TTC549 (cell line): ENCODE measurements around the gene TEX19.
"Not testable (repeated sequence)": the region's sequence is repeated elsewhere in the genome, so short reads cannot be mapped to it uniquely, and the experiment has no call there.

ENCODE experiments used
- FAIRE-seq: peaks from 2 replicates; lab custom pipeline; 2012; peaks lifted over from hg19 to GRCh38; lab: Jason Lieb, UNC

The TEX19 gene

DNA sequence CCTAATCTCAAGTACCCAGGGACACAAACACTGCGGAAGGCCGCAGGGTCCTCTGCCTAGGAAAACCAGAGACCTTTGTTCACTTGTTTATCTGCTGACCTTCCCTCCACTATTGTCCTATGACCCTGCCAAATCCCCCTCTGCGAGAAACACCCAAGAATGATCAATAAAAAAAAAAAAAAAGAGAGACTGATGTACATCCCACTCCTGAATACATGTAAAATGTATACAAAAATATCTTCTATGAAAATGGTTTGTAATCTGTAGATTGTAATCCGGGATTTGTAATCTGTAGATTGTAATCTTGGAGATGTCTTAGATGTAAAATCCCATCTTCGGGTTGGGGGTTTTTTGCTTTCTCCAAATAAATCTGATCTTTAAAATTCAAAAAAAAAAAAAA, 18.2 kb downstream of the TEX19 start:
- not testable (repeated sequence) for FAIRE-seq

DNA sequence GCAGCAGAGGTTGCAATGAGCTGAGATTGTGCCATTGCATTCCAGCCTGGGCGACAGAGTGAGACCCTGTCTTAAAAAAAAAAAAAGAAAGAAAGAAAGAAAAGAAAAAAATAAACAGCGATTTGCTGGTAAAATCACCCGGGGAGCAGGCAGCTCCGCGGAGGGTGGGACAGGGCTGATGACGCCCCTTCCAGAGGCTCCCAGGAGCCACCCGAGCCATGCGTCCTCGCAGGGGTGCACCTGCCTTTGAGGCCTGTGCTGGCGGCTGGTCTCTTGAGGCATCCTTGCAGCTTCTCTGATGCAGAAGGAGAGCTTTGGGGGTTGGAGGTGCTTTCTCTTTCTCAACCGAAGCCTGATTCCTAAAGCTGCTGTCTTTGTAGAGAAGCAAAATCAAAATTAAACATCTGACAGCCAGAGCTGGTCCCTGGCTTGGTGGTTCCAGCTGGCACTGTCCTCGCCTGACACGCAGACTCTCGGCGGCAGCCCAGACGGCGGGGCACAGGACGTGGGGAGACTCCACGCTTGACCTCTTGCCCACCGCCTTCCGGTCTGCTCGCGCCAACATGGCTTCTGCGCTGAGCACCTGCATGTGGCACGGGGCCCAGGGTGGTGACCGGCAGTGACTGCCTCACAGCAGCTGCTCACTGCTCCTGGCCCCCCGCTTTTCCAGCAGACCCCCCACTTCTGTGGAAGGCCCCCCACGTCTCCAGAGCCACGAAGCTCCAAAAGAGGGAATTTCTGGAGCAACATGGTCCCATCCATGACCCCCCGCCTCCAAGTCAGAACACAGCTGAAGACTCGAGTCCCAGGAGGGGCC, 19.1 kb downstream of the TEX19 start:
- FAIRE-seq, result no peak

DNA sequence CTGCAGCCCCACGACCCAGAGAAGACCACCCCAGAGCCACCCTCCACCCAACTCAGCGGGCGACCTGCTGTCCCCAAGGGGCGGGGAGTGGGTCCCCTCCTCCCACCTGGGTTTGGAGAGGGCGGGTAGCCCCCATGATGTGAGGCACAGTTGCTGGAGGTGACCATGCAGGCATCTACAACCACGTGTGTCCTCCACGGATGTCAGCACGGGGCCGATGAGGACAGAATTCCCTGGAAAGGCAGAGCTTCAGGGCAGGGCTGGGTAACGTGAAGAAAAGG, 19.6 kb downstream of the TEX19 start:
- no peak for FAIRE-seq

DNA sequence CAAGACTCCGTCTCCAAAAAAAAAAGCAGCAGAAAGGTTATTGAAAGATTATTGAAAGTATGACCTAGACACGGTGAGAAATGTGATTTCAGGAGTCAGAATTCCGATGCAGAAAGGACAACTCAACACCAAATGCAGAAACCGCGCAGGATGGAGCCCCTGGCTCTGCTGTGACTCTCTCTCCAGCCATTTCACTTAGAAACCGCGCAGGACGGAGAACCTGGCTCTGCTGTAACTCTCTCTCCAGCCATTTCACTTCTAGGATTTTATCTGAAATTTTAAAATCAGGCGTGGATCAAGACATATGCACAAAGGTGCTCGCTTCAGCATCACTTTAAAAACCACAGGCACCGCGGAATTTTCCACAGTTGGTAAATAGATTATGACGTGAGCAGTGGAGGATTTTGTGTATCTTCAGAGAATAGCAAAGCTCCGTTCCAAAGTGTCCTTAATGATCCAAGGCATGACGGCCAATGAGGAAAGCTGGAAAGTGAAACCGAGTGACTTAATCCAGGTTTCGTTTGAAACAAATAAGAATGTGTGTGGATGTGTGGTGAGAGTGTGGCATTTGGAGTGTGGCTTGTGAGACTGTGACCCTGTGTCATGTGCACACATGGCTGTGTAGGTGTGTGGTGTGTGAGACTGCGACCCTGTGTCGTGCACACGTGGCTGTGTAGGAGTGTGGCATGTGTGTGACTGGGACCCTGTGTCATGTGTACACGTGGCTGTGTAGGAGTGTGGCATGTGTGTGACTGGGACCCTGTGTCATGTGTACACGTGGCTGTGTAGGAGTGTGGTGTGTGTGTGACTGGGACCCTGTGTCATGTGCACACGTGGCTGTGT, 22.0 kb downstream of the TEX19 start:
- FAIRE-seq, result no peak

DNA sequence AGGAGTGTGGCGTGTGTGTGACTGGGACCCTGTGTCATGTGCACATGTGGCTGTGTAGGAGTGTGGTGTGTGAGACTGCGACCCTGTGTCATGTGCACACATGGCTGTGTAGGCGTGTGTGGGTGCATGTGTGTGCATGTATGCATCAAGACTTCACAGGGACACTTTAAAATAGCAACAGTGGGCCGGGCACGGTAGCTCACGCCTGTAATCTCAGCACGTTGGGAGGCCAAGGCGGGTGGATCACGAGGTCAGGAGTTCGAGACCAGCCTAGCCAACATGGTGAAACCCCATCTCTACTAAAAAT, 22.6 kb downstream of the TEX19 start:
- not testable (repeated sequence) for FAIRE-seq

DNA sequence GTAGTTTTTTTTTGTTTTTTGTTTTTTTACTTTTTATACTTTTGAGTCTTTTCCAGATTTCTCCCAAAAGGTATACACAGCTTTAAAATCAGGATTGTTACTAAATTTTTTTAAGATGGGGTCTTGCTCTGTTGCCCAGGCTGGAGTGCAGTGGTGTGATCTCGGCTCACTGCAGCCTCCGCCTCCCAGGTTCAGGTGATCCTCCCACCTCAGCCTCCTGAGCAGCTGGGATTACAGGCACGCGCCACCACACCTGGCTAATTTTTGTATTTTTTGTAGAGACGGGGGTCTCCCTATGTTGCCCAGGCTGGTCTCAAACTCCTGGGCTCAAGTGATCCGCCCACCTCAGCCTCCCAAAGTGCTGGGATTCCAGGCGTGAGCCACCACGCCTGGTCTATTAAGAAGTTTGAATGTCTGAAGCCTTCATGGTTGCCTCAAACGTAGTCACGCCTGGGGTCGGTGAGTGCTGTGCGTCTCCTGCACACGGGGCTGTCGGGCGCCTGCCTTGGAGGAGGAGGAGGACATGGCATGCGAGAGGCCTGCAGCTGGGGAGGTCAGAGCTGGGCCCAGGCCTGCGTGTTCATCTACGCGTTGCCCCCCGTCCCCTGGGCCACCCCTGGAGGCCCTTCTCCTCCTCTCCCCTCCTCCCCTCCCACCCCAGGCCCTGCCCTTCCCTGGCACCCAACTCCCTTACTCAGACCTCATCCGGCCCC, 23.3 kb downstream of the TEX19 start:
- FAIRE-seq, result not testable (repeated sequence)

DNA sequence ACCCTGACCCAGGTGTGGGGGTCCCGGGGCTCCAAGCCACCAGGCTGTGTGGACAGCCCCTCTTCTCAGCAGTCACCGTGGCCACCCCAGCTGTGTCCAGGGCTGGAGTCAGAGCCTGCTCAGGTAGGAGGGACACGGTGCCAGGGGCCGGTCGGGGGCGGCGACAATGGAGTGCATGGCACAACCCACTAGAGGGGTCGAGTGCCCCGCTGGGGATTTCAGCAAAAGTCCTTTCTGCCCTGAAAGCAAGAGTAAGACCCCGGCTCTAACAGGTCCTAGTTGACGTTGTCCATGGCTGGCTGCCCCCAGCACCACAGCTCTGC, 23.8 kb downstream of the TEX19 start:
- no peak for FAIRE-seq

DNA sequence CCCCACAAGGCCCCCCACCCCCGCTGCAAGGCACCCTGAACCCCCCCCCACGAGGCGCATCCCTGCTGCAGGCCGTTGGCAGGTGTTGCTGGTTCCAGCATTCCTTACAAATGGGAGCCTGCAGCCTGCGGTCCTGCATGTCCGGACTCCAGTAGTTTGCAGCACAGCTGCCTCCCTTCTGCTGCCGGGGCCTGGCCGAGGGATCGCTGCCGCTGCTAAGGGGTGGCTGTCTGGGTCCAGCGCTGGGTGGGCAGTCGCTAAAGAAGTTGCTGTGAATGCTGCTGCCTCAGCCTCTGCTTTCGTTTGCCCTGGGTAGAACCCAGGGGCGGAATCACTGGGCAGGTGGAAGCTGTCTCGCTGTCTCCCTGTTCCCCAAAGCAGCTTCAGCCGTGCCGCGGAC, 24.4 kb downstream of the TEX19 start:
- FAIRE-seq, result no peak

DNA sequence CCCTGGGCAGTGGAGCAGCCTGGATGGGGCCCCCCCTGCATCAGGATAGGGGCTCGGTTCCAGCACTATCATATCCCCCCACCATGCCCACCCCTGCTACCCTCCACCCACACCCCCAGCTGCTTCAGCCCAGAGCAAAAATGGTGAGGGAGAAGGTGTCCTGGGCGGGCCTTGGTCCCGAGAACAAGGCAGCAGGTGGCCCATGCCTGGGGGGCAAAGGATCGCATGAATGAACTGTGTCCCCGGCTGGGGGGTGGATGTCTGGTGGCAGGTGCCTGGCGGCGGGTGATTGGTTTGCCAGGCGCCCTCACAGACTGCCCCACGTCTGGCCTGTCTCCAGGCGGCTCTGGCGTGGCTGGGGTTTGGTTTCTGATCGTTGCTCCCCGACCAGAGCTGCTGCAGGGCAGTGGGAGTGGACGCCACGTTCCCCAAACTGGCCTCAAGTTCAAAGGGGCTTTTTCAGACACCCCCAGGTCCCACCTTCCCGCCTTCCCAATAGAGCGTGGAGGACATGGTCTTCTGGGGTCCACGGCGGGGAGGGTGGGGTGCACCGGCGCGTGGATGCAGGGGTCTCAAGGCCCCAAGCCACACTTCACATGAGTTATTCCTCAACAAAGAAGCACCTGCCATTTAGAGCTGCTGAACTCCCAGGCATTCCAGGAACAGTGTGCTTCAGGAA, 25.1 kb downstream of the TEX19 start:
- no peak for FAIRE-seq

DNA sequence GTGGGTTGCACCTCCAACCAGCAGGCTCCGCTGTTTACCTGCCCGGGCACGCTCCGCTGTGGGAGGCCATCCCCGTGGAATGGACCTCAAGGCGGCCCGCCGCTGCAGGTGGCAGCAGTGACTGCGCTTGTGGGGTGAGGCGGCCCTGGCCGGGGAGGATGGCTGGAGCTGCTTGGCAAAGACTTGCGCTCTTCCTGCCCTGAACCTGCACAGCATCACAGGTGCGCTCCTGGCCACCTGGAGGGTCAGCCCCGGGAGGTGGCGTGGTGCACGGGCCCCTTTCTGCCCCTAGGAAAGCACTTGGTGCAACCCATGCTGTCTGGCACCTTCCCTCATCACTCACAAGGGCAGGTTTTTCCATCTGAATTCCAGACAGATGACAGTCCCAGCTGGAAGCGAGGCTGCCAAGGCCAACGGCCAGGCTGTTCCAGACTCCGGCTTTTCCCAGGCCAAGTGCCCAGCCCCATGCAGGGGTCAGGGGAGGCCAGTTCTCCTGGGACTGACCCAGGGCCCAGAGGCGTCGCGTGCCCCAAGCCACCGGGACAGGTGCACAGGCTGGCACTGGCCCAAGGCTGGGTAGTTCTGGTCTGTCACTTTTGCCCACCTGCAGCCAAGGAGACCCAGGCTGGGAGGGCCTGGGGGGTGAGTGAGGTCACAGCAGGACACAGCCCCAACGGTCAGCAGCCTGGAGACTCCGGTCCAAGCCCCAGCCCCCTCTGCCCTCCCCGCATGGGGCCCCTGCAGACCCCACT, 25.9 kb downstream of the TEX19 start:
- no peak for FAIRE-seq

DNA sequence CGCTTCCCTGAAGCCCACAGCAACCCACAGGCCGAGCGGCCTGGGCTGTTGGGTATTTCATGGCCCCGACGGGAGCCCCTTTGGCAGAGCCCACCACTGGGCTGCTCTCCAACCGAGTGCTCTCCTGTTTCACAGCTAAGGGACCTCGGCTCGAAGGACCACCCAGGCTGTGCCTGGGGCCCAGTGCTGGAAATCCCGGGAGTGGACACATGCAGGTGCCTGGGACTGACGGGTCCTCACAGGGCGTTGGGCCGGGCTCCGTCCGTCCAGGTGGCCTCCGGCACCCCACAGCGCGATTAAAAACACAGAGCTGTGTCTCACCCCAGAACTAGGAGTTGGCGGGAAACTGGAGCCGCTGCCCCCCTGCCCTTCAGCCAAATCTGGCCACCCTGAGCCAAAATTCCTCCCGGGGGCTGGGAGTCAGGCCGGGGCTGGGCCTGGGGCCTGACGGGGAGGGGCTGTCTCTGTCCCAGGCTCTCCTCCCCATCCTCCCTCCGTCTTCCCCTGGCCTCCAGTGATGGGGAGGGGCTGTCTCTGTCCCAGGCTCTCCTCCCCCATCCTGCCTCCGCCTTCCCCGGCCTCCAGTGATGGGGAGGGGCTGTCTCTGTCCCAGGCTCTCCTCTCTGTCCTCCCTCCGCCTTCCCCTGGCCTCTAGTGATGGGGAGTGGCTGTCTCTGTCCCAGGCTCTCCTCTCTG, 26.7 kb downstream of the TEX19 start:
- FAIRE-seq, result no peak

DNA sequence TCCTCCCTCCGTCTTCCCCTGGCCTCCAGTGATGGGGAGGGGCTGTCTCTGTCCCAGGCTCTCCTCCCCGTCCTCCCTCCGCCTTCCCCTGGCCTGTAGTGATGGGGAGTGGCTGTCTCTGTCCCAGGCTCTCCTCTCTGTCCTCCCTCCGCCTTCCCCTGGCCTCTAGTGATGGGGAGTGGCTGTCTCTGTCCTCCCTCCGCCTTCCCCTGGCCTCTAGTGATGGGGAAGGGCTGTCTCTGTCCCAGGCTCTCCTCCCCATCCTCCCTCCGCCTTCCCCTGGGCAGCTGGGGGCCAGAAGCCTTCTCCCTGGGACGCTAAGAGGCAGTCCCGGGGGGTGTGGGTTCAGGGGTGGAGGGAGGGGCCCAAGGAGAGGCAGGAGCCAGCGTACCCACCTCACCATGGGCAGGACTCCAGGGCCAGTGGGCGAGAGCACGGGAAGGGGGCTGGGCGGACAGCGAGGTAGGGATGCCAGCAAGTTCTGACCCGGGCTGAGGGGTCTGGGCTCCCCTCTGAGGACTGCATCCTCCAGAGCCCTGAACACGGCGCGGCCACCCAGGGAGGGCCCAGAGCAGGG, 27.3 kb downstream of the TEX19 start:
- no peak for FAIRE-seq

DNA sequence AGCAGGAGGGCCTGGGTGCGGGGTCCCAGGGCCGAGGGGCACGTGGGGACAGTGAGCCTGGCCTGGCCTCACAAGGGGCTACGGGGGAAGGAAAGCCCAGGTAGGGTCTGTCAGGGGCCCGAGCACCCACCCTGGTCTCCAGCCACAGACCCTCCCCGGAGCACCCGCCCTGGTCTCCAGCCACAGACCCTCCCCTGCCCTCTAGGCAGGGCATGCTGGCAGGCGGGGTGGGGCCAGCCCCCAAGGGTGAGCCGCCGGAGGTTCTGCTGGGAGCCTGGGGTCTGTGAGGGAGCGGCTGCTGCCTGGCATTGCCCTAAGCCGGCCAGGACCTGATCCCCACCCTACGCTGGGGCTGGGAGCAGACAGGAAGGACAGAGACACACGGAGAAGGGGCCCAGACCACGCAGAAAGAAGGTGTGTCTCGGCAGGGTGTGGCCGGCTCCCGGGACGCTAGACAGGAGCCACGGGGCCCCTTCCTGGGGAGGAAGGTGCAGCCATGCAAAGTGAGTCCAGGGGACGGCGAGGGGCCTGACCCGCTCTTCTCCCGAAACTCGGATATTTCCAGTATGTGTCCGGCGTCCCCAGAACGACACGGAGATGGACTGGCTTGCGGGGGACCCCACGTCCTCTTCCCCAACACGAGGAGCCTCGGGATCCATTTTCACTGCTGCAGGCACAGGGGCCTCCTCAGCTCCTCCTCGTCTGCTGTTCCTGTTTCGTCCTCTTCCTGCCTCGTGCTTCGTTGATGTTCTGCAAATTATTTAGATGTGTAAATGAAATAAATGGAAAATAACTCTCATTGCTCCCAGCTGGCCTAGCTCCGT, 28.0 kb downstream of the TEX19 start:
- FAIRE-seq, result no peak

DNA sequence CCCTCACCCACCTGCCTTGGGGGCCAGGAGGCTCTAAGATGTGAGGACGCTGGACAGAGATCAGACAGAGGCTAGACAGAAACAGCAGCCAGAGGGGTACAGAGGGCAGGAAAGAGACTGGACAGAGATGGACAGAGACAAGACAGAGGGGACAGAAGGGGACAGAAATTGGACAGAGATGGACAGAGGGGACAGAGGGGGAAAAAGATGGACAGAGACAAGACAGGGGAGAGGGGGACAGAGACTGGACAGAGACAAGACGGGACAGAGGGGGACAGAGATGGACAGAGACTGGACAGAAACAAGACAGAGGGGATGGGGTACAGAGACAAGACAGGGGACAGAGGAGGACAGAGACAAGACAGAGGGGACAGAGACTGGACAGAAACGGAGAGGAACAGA, 28.7 kb downstream of the TEX19 start:
- FAIRE-seq, result no peak

DNA sequence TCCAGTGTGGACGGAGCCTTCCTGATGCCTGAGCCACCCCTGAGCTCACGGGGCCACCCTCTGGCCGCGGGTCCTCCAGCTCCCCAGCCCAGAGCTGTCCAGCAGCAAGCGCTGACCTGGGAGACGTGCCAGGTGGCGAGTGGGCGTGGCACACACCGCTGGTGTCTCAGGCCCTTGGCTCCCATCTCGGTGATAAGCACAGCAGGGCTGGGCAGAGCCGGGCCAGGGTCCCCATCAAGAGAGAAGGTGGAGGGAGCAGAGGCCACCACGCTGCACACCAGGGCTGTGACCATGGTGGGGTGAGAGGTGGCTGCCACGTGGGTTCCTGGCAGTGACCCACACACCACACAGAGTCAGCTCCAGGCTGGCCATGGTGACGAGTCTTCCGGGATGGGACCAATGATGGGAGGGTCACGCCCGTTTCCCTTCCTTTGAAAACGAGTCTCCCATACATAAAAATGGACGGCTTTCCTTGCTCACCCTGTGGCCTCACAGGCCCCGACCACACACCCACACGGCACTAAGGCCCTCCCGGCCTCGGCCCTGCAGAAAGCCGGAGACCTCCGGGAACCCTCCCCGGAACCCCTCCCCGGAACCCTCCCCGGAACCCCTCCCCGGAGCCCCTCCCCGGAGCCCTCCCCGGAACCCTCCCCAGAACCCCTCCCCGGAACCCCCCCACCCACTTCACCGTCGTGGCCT, 29.3 kb downstream of the TEX19 start:
- FAIRE-seq, result no peak

DNA sequence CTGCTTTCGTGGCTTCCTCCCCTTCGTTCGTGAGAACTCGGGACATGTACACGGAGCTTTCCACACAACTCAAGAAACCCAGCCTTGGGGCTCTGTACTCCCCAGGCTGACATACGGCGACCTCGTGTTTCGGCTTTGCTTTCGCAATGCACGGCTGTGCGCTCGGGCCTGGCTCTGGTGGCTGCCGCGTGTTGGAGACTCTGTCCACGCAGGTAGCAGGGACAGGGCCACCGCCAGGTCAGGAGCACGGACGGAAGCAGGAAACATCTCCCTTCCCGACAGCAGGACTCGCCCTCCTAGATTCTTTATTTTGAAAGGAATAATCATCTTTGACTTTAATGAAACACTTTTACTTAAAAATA, 29.9 kb downstream of the TEX19 start:
- FAIRE-seq, result no peak

DNA sequence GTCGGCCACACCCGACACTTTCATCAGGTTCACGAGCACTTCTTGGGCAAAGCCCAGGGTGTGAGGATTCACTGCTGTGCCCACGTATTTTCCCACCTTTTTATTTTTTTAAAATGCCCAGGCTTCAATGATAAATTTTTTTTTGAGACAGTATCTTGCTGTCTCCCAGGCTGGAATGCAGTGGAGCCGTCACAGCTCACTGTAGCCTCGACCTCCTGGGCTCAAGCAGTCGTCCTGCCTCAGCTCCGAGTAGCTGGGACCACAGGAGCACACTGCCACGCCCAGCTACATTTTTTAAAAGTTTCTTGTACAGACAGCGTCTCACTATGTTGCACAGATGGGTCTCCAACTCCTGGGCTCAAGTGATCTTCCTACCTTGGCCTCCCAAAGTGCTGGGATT, 30.3 kb downstream of the TEX19 start:
- no peak for FAIRE-seq

DNA sequence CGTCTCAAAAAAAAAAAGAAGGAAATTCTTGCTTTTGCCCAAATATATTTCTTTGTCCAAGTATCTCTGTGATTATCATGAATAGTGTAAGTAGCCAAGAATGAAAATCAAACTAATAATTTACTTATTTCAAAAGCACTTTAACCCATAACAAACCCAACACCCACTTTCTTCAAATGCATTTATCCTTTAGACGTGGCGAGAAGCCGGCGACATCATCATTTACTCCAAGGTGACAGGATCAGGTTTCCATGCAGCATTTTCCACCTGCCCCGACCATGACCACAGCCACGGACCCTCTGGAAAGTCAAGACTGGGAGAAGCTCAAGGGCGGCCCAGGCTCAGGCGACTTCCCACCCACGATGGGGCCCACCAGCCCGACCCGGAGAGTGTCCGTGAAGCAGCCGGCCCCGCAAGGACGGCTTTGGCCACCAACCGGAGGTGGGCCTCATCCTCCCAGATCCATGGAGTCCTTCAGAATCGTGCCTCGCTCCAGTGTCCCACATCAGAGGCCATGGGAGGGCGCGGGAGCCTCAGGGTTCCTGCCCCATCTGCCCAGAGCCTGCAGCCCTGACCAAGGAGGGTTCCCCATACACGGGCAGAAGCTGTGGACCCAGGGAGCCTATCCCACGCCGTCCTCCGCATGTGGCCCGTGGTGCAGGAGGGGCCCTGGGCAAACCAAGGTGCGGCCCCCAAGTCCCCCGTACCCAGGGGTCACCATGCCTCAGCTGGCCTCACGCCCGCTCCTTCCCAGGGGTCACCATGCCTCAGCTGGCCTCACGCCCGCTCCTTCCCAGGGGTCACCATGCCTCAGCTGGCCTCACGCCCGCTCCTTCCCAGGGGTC, 31.2 kb downstream of the TEX19 start:
- no peak for FAIRE-seq
